Hepatocyte (in vitro differentiated cells): ENCODE data around the gene SERGEF.

Experiments
- CTCF ChIP-seq: fragments of 200-600 bp; sonication (generic); IDR thresholded peaks from 2 replicates; pipeline ENCODE4 v1.5.1; 2016; ENCODE audit warnings: antibody characterized with exemption, mild to moderate bottlenecking; ENCODE audit not compliant: poor library complexity
- EZH2 ChIP-seq: fragments of 200-600 bp; sonication (generic); IDR thresholded peaks from 2 replicates; pipeline ENCODE4 v1.6.1; 2016; ENCODE audit warnings: antibody characterized with exemption, mild to moderate bottlenecking, borderline replicate concordance
- EZH2phosphoT487 ChIP-seq: fragments of 200-600 bp; sonication (generic); IDR thresholded peaks from one replicate; pipeline ENCODE4 v1.6.1; 2018; ENCODE audit warnings: antibody characterized with exemption, mild to moderate bottlenecking, low read depth, moderate library complexity; ENCODE audit not compliant: unreplicated experiment, severe bottlenecking

GRCh38 chr11:17960091-17960490, 52.8 kb downstream of the SERGEF start:
- no peak for TF ChIP-seq CTCF
- TF ChIP-seq EZH2 = no peak
- TF ChIP-seq EZH2phosphoT487 = no peak
